Measurements from ENCODE around the gene MAMDC4.

GRCh38 chr9:136807281-136808074 lies 44.7 kb upstream of the MAMDC4 start, which contains the start of gene RABL6:
- peak; percentile 7 for TF ChIP-seq POLR2A (IDR thresholded peaks at IDR 0.05)
- peak in 1 of 3 experiments; percentile 16 for TF ChIP-seq CTCF (IDR thresholded peaks at IDR 0.05)
